ENCODE data around the gene RERE.

The RERE gene

DNA sequence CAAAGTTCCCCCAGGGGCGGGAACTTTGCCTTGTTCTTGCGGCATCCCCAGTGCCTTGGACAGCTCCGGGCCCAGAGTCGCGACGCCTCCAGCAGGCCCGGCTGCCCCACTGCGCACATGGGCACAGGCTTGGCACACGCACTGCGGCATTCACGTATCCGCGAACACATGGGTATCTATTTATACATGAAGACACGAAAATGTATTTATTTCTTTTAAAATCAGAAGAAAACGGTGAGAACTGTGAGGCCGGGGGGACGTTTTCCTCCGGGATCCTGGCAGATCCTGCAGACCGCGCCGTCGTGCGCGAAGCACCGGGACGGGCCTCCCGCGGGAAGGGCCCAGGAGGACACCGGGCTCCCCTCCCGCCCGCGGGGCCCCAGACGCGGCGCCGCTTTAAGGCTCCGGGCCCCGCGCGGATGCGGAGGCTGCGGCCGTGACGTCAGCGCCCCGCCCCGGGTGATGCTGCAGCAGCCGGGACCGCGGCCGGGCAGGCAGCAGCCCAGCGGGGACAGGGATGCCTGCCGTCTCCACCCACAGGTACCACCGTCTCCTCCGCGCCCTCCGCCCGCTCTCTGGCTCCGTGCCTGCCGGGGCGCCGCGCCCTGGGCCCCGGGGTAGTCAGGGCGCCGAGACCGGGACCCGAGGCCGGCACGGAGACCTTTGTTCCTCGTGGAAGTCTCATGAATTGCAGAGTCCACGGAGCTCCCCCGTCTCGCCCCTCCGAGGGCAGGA is 499.6 kb downstream of the RERE start, which contains the start of gene SLC45A1:
Gene SLC45A1 (plus strand): TSS at position 468 of the 735 bp plus-strand sequence. CDS start 6,216 bp downstream, outside the sequence.
- TF ChIP-seq, protein P1, sequence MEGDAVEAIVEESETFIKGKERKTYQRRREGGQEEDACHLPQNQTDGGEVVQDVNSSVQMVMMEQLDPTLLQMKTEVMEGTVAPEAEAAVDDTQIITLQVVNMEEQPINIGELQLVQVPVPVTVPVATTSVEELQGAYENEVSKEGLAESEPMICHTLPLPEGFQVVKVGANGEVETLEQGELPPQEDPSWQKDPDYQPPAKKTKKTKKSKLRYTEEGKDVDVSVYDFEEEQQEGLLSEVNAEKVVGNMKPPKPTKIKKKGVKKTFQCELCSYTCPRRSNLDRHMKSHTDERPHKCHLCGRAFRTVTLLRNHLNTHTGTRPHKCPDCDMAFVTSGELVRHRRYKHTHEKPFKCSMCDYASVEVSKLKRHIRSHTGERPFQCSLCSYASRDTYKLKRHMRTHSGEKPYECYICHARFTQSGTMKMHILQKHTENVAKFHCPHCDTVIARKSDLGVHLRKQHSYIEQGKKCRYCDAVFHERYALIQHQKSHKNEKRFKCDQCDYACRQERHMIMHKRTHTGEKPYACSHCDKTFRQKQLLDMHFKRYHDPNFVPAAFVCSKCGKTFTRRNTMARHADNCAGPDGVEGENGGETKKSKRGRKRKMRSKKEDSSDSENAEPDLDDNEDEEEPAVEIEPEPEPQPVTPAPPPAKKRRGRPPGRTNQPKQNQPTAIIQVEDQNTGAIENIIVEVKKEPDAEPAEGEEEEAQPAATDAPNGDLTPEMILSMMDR (IDR thresholded peaks at IDR 0.05; ENCODE audit: control insufficient read depth, extremely low read depth, insufficient read depth), result no peak
- DNase-seq (ENCODE audit: low read depth), result no peak

DNA sequence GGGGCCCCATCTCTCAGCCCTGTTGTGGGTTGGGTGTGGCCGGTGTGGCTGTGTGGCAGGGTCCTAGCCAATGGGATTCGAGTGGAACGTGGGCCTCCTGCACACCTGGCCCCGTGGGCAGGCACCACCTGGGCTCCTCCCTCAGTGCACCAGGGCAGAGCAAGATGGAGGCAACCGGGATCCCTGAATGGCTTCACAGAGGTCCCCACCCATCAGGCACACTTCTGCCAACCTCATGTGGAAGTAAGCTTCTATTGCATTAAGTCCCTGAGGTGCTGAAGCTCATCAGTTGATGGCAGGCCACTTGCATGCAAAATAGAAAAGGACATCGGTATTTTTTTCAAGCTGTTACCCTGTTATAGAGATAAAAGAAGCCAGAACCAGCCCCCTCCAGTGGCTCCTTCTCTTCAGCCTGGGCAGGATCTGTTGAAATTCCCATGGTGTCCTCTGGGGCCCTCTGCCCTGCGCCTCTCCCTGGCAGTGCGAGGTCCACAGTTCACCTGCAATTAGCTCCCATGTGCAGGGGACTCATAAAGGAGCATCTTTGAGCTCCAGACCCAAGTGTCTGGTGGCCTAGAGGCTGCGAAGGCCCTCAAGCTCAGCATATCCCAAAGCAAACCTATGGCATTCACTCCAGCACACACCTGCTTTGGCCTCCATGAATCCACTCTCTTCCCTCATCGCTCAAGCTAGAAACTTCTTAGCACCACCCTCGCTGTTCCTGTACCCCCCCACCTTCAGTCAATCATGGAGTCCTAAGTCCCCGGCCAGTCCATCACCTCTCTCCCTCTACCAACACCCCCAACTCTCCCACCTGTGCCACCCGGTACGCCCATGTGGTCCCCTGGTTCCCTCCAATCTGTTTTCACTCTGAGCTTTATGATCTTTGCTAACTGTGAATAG is 501.6 kb downstream of the RERE start:
- H3K4me3 ChIP-seq (ENCODE audit: low read depth, low read length), result no peak overlapping the region
- TF ChIP-seq, protein P1 (IDR thresholded peaks at IDR 0.05; ENCODE audit: control insufficient read depth, extremely low read depth, insufficient read depth), result no peak
- DNase-seq (ENCODE audit: low read depth), result no peak

More for the DNA sequence above, 499.6 kb downstream of the RERE start, which contains the start of gene SLC45A1:
- H3K4me3 ChIP-seq (ENCODE audit: low read depth, low read length), result peak within 1 kb of the TSS; percentile 42

DNA sequence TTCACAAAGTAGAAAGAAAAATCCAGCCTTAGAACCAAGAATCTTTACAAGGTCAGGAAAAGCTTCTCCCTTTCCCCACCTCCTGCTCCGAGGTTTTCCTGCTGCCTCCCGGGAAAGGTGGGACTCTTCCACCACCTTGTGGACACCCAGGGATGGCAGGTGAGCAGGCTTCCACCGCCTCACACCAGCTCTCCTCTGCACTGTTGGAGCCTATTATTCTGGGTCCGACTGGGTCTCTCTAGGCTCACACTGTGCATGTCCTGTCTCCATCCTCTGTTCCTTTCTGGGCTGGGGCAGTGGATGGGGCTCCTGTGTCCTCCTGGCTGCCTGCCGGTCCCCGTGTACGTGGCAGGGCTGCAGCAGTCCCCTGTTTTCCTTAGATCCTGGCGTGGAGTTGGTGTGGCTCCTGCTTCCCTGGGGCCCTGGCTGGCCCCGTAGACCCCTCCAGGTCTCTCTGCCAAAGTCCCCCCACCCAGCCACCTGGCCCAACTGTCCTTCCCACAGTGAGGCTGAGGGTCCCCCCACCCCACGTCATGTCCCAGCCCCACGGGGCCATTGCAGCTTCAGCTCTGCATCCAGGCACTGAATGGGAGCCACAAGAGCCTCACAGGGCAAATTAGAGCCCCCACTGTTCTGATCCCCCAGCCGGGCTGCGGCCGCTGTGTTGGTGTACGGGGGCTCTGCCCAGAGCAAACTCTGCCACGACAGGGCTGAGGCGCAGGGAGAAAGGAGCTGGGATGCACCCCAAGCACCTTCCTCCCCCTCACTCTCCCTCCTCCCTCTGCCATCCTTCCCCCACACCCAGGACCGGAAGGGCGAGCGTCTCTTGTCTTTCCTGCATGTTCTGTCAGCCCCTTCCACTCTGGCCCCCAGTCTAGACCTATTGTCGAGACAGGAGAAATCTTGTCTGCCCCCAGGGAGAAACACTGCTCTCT is 502.8 kb downstream of the RERE start:
- TF ChIP-seq, protein P1 (IDR thresholded peaks at IDR 0.05; ENCODE audit: control insufficient read depth, extremely low read depth, insufficient read depth), result peak; percentile 98
- no peak overlapping the region for H3K4me3 ChIP-seq (ENCODE audit: low read depth, low read length)
- peak; percentile 35 for DNase-seq (ENCODE audit: low read depth)

DNA sequence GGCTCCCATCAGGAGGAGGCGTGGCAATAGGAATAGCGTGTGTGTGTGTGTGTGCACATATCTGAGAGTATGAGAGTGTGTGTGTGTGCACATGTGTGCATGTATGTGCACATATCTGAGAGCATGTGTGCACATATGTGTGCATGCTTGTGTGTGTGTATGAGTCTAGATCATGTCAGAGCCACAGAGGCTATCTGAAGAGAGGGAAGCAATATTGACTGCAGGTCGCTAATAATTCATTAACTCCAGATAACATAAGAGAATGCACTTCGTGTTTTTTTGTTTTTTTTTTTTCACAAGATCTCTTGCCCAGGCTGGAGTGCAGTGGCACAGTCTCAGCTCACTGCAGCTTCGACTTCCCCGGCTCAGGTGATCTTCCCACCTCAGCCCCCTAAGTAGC is 504.2 kb downstream of the RERE start:
- H3K4me3 ChIP-seq (ENCODE audit: low read depth, low read length), result no peak overlapping the region
- no peak for DNase-seq (ENCODE audit: low read depth)
- TF ChIP-seq, protein P1 (IDR thresholded peaks at IDR 0.05; ENCODE audit: control insufficient read depth, extremely low read depth, insufficient read depth), result no peak

DNA sequence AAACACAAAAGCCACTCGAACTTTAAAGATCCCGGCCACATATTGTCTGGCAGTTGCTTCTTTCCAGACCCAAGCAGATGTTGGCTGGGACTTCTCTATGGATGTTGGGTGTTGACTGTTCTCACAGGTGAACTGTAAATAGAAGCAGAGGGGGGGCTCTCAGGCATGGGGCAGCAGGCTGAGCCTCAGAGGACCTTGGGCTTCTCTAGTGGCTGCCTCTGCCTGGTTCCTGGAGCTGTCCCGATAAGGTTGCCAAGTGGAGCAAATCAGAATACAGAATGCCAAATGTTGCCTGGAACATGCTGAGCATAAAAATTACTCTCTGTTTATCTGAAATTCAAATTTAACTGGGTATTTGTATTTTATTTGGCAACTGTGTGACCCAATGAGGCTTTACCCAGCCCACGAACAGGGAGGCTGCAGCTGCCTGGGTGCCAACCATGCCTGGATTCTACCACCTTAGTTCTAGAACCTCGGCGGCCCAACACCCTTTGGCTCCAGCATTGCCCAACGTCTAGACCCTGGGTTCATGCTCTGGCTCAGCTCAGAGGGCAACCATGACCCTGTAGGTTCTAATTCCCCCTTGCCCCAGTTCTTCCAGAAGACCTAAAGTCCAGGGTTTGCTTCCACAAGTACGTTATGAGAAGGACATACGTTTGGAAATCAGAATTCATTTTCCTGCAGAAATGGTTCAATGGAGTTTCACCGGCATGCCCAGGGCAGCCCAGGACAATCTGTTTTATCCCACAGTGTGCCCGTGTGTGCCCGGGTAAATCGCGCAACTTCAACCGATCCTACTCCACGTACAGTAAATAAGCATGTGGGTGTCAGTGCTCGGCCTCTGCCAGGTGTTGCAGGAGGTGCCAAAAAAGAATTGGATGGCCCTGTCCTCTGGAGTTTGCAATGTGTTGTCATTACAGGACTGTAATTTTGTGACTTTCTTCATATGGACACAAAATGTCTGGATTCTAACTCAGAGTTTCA is 504.9 kb downstream of the RERE start:
- H3K4me3 ChIP-seq (ENCODE audit: low read depth, low read length), result no peak overlapping the region
- peak; percentile 14 for DNase-seq (ENCODE audit: low read depth)
- TF ChIP-seq, protein P1 (IDR thresholded peaks at IDR 0.05; ENCODE audit: control insufficient read depth, extremely low read depth, insufficient read depth), result no peak
